Chondrocyte (in vitro differentiated cells): ENCODE results near the gene MAPK6. TPM values are rescaled to one million over a fixed set of nuclear protein-coding genes. Genes with fewer than 3 reads are reported as not detected.
"Not testable (repeated sequence)": the region's sequence is repeated elsewhere in the genome, so short reads cannot be mapped to it uniquely, and the experiment has no call there.

Experiments used
- DNase-seq: peaks from one replicate; pipeline ENCODE4 v3.0.0; 2021; ENCODE audit warnings: mixed read lengths, low spot score
- H3K27ac Mint-ChIP-seq: one replicate; pipeline ENCODE4 v1.8.0; 2021; ENCODE audit warnings: mild to moderate bottlenecking, moderate library complexity, mixed read lengths; ENCODE audit not compliant: unreplicated experiment
- H3K27me3 Mint-ChIP-seq: 2 replicates; pipeline ENCODE4 v1.8.0; 2021; ENCODE audit warnings: low read depth, mixed read lengths
- H3K36me3 Mint-ChIP-seq: 2 replicates; pipeline ENCODE4 v1.8.0; 2021; ENCODE audit warnings: low read depth, mixed read lengths
- H3K4me1 Mint-ChIP-seq: 2 replicates; pipeline ENCODE4 v1.8.0; 2021; ENCODE audit warnings: low read depth, mild to moderate bottlenecking, mixed read lengths
- H3K4me3 Mint-ChIP-seq: one replicate; pipeline ENCODE4 v1.8.0; 2021; ENCODE audit warnings: mild to moderate bottlenecking, moderate library complexity, mixed read lengths; ENCODE audit not compliant: unreplicated experiment
- H3K9me3 Mint-ChIP-seq: 2 replicates; pipeline ENCODE4 v1.8.0; 2021; ENCODE audit warnings: low read depth, mixed read lengths
- CTCF ChIP-seq: fragments of 200-600 bp; sonication (generic); IDR thresholded peaks from 2 replicates; pipeline ENCODE4 v1.5.0; 2021; ENCODE audit warnings: antibody characterized with exemption, mild to moderate bottlenecking, moderate library complexity
- total RNA-seq: library from RNA; stranded (reverse); gene quantifications from 3 replicates; pipeline ENCODE4 v1.2.1, GENCODE V29; 2021

The MAPK6 gene
- total RNA-seq, 1 donor from 2014 or later: 59.0 TPM

- Mint-ChIP-seq H3K9me3 (no peaks in the 10 kb centered on the region), H3K27me3 (no peaks in the 10 kb centered on the region), H3K4me3 (no peak overlapping the region), H3K4me1 (peaks cover 21% of the 10 kb centered on the region), H3K36me3 (no peaks in the 10 kb centered on the region), H3K27ac (no peak overlapping the region)
- DNase-seq: no peak
- no peak for TF ChIP-seq CTCF
Measured at GRCh38 chr15:52080031-52080430, 61.0 kb downstream of the MAPK6 start.

GRCh38 chr15:52080706-52081392 is 61.8 kb downstream of the MAPK6 start:
- Mint-ChIP-seq H3K36me3 (no peaks in the 10 kb centered on the region), H3K9me3 (no peaks in the 10 kb centered on the region), H3K4me3 (no peak overlapping the region), H3K4me1 (peaks cover 21% of the 10 kb centered on the region), H3K27ac (no peak overlapping the region), H3K27me3 (no peaks in the 10 kb centered on the region)
- no peak for TF ChIP-seq CTCF
- no peak for DNase-seq

- no peak overlapping the region for H3K4me3 Mint-ChIP-seq
- TF ChIP-seq CTCF: no peak
- no peaks in the 10 kb centered on the region for H3K36me3 Mint-ChIP-seq
- no peaks in the 10 kb centered on the region for H3K9me3 Mint-ChIP-seq
- peaks cover 11% of the 10 kb centered on the region for H3K4me1 Mint-ChIP-seq
- H3K27me3 Mint-ChIP-seq: no peaks in the 10 kb centered on the region
- DNase-seq: no peak
- H3K27ac Mint-ChIP-seq: no peak overlapping the region
Measured at GRCh38 chr15:52082197-52083036, 63.4 kb downstream of the MAPK6 start.

GRCh38 chr15:52083037-52083359 is 64.0 kb downstream of the MAPK6 start:
- not testable (repeated sequence) for H3K36me3 Mint-ChIP-seq, H3K27ac Mint-ChIP-seq, H3K9me3 Mint-ChIP-seq, DNase-seq, H3K4me3 Mint-ChIP-seq, H3K27me3 Mint-ChIP-seq
- peaks cover 11% of the 10 kb centered on the region for H3K4me1 Mint-ChIP-seq

- no peak overlapping the region for H3K27ac Mint-ChIP-seq
- no peaks in the 10 kb centered on the region for H3K36me3 Mint-ChIP-seq
- no peaks in the 10 kb centered on the region for H3K9me3 Mint-ChIP-seq
- no peak for DNase-seq
- no peak for TF ChIP-seq CTCF
- no peak overlapping the region for H3K4me3 Mint-ChIP-seq
- peaks cover 11% of the 10 kb centered on the region for H3K4me1 Mint-ChIP-seq
- no peaks in the 10 kb centered on the region for H3K27me3 Mint-ChIP-seq
Measured at GRCh38 chr15:52083603-52084002, 64.6 kb downstream of the MAPK6 start.
